NCI-H2029 (cell line): Measurements from ENCODE around the gene TSACC.
"Not testable (repeated sequence)": the region's sequence is repeated elsewhere in the genome, so short reads cannot be mapped to it uniquely, and the experiment has no call there.

Source experiments
- DNase-seq: peaks from one replicate; lab custom pipeline; 2025; lab: John Stamatoyannopoulos, UW

The TSACC gene

DNA sequence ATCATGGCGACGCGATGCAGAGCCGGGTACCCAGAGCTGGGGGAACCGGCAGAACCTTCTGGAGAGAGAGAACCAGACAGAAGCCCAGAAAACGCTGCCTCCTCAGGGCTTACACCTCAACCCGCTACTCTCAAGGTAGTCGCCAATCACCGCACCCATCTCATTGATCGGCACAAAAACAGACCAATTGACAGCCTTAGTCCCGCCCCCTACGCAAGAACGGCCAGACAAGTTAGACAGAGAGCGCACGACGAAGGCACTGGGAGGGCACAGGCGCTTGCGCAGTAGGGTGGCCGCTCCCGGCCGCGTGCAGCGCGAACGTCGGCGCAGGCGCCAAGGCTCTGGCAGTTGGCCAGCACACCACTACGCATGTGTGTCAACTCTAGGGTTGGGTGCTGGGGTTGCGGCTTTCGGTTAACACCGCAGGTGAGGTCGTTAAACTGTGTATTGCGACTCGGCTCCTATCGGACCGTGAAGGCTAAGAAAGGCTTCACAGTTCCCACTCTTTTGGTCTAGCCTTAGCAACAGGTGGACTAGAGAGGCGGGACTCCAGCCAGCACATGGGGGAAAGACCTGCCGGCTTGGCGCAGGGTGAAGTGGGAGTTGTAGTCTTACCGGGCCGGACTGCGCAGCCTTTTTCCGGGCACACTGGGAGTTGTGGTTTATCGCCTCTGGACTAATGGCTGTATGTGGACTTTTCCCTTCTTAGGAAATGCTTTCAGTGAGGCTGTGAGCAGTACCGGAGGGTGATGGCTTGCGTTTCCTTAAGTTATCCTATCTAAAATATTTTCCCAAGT, at the start of gene TSACC, which contains the start of gene CCT3:
Gene TSACC (plus strand): TSS at position 347 of the 797 bp plus-strand sequence. CDS start 1,232 bp downstream, outside the sequence.
Gene CCT3 (minus strand): TSS at position 113 of the 797 bp plus-strand sequence. CDS start 108 bp downstream, at position 5.
- DNase-seq, result peak; percentile 98

DNA sequence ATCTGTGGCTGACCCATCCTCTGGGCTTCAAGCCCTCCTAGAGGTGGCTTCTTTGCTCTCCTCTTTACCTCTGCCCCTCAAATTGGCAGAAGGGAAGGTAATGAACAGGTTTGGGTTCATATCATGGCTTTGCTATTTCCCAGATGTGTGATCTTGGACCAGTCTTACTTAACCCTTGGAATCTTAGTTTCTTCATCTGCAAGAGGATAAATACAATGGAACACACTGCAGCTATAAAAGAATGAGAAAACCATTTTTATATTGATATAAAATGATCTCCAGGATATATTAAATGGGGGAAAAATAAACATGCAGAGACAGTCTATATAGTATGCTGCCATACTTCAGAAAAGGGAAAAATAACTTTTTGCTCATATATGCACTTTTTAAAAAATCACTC, 48.5 kb upstream of the TSACC start:
- DNase-seq, result no peak

DNA sequence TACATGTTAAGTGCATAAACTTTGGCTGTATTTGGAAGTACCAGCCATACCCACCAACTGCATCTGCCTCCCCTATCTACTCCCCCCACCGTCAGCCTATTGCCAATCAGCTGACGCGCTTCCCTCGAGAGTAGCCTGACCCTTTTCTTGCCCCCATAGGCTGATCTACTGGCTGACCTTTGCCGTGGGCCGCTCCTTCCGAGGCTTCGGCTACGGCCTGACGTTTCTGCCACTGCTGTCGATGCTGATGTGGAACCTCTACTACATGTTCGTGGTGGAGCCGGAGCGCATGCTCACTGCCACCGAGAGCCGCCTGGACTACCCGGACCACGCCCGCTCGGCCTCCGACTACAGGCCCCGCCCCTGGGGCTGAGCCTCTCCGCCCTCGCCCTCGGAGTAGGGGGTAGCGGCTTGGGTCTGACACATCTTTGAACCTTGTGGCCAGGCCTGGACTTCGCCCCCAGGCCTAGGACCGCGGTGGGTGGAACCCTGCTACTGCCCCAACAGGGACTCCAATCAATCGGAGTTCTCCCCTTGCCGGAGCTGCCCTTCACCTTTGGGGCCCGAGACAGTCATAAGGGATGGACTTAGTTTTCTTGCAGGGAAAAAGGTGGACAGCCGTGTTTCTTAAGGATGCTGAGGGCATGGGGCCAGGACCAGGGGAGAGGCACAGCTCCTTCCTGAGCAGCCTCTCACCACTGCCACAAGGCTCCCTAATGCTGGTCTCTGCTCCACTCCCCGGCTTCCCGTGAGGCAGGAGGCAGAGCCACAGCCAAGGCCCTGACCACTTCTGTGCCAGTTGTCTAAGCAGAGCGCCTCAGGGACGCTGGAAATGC, 46.9 kb upstream of the TSACC start:
- DNase-seq, result peak; percentile 18

DNA sequence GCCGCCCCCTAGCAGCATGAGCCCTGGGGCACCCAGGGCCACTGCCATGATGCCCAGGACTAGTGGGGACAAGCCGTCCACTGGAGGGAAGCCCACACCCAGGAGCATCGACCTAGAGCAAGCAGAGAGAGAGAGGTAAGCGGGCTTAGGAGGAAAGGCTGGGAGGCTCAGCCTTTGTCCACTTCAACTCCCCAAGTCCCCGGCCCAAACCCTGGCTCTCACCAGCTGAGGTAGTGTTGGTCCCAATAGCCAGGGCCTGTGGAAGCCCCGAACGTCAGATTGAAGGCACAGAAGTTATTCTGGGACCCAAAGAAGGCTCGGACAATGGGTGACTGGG, 45.3 kb upstream of the TSACC start:
- no peak for DNase-seq

DNA sequence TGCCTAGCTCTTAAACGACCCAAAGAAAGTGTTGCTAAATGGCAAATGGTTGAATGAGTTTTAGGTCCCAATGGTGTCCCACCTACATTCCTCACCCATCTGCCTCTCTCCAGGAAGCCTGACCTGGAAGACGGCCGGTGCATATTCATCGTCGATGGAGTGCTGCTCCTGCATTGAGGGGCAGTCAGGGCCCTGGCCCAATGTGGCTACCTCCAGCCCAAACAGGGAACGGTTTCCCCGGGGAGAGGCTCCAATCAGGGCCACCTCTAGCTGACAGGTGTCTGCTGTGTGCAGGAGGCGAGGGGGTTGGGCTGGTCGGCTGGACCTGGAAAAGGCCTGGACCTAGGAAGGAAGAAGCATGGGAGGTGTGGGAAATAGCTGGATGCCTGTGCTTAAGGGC, 44.4 kb upstream of the TSACC start:
- DNase-seq, result no peak

DNA sequence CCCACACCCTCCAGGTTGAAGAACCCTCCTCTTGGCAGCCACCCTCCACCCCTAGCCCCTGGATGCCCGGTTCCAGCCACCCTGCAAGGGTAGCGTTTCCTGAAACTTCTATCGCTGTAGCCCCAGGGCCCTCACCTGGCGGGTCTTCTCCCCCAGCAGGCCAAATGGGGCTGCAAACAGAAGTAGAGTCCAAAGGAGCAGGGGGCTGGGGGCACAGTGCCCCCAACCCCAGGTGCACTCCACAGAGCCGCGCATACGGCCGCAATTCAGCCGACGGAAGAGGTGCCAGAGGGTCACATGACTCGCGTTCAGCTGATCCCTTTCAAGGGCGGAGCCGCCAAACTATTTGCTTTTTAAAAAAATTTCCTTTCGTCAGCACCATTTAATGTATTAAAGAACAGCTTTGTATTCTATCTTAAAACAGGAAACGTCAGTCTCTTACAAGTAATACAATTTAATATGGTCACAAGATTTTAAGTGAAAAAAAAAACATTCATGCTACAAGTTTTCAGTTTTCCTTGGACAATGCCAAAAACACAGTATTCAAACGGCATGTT, 42.9 kb upstream of the TSACC start, which contains the start of gene GLMP:
Gene GLMP (minus strand): TSS at position 289 of the 557 bp plus-strand sequence. CDS start 34 bp downstream, at position 255.
- peak; percentile 32 for DNase-seq

DNA sequence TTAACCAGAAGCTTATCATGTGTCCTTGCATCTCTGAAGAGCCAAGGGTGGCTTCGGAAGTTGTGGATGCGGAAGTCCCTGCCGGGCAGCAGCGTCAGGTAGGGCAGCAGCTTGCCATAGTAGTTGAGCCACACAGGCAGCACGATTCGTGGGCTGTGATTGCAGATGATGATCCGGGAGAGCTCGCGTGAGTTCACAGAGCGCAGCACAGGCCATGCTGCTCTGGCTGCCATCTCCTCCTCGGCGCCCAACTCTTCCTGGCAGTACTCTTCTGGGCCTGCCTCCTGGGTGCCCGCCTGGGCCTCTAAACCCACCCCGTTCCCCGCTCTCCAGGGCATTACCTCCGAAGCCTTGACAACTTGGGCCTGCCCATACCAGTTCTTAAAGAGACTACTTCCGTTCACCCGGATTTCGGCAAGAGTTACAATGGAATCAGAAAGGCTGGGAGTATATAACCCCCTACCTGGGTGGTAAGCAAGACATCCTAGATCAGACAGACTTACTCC, 39.4 kb upstream of the TSACC start, which contains the start of gene VHLL:
Gene VHLL (minus strand): TSS at position 456 of the 506 bp plus-strand sequence. CDS start 118 bp downstream, at position 338.
- no peak for DNase-seq

DNA sequence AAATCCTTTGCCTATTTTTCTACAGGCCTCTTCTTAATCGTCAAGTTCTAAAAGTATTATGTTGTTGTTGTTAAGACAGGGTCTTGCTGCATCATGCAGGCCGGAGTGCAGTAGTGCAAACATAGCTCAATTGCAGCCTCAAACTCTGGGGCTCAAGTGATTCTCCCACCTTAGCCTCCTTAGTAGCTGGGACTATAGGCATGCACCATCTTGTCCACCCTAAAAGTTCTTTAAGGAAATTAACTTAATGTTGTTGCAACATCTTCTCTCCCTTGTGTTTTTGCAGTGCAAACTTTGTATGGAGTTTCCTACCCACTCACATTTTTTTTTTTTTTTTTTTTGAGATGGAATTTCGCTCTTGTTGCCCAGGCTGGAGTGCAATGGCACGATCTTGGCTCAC, 35.1 kb upstream of the TSACC start:
- no peak for DNase-seq

DNA sequence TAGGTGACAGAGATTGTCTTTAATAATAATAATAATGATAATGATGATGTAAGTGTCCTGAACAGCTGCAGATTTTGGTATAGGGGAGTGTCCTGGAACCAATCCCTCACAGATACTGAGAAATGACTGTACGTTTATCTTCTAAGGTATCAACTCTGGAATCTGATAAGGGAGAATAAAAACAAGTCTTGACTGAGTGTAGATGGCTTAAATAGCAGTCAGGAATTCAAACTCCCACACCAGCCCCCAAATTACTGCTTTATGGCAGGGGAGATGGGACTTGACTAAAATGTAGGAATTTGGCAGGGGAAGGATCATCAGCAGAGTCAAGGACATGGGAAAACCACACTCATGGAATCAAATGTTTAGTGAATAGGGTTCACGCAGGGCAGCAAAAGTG, 33.1 kb upstream of the TSACC start:
- DNase-seq, result no peak

DNA sequence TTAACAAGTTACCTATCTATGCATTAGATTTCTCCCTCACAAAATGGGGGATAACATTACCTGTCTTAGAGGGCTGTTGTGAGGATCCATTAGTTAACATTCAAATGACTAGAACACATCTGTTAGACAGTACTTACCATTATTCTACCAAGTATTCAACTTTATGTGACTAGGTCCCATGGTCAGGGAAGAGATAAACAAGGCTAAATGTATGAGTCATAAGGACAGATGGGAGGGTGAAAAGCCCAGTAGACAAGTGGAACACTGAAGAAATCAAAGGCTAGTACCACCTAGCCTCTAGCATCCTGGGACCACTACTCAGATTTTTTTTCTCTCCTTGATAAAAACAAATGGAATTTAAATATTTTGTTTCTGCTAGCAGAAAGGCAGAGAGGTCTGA, 30.2 kb upstream of the TSACC start:
- no peak for DNase-seq

DNA sequence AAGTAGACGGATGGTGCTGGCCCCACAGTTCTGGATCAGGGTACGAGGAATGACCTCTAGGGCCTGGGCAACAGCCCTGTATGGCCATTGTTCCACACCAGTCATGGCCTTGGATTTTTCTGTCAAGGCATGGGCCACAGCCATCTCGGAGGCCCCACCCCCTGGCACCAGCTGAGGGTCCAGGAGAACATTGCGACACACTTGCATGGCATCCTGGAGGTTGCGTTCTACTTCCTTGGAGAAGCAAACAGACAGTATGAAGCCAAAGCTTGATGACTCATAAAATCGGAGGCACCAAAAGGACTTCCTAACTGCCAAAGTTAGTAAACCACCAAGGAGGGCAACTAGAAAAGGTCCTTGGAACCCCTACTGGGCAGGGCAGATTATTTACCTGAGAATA, 27.4 kb upstream of the TSACC start:
- DNase-seq, result no peak

DNA sequence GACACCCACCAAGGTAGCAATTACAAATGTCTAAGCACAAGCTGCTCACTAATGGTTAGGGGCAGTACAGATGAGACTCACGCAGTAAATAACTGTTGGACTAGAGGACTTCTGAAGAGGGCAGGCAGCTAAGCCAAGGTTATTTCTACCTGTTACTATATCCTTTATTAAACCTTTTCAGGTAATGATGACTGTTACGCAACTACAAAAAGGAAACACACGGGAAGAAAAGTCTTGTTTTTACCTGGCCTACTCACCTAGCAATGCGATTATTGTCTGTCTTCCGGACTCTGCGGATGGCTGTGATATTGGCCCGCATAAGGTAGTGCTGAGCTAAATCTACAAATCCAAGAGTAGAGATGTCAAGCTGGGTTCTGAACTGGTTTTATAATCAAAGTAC, 21.4 kb upstream of the TSACC start:
- no peak for DNase-seq

DNA sequence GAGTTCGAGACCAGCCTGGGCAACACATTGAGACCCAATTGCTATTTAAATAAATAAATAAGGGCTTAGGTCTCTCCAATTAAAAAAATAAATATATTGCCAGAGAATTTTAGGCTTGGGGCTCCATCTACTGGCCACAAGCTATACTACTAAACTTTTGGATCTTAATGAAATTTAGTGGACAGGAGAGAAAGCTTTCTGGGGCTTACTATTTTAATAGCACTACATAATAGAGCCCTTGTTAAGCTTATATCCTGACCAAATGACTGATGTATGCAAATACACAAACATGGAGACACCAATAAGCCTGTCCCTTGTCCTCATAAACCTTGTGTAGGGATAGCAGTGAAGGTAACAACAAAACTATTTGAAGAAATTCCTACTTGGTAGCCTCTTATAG, 18.7 kb upstream of the TSACC start:
- DNase-seq, result no peak

DNA sequence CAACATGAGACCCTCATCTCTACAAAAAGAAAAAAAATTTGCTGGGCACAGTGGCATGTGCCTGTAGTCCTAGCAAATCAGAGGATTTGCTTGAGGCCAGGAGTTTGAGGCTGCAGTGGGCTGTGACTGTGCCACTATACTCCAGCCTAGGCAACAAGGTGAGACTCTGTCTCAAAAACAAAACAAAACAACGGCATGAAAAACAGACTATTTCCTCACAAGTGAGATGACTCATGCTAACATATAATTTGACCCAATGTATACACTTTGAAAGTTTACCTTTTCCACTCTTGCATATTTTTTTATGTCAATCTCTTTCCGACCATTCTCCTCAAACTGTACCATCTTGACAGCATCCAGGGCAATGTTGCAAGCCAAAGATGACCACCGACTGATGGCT, 17.8 kb upstream of the TSACC start:
- no peak for DNase-seq

DNA sequence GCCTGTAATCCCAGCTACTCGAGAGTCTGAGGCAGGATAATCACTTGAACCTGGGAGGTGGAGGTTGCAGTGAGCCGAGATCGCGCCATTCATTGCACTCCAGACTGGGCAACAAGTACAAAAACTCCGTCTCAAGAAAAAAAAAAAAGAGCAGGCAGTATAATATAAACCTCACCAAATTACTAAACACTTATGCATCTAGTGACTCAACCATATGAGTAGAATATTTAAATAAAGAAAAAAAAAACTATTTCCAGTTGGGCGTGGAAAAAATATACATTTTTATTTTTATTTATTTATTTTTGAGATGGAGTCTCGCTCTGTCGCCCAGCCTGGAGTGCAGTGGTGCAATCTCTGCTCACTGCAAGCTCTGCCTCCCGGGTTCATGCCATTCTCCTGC, 15.1 kb upstream of the TSACC start:
- DNase-seq, result not testable (repeated sequence)

DNA sequence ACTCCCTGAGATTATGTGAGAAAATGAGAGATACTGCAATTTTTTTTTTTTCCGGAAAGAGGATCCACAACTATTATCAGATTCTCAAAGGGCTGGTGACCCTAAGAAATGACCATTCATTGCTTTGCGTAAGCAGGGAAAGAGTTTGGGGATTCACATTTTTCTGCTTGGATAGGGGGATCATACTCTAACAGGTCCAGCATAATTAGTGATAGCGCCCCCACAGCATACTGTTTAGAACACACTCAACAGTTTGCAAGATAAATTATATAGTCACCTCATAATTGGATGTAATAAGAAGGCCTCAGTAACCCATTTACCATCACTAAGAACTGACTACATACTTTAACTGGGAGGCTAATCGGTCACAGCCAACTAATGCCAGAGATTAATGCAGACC, 2.1 kb upstream of the TSACC start:
- DNase-seq, result no peak

DNA sequence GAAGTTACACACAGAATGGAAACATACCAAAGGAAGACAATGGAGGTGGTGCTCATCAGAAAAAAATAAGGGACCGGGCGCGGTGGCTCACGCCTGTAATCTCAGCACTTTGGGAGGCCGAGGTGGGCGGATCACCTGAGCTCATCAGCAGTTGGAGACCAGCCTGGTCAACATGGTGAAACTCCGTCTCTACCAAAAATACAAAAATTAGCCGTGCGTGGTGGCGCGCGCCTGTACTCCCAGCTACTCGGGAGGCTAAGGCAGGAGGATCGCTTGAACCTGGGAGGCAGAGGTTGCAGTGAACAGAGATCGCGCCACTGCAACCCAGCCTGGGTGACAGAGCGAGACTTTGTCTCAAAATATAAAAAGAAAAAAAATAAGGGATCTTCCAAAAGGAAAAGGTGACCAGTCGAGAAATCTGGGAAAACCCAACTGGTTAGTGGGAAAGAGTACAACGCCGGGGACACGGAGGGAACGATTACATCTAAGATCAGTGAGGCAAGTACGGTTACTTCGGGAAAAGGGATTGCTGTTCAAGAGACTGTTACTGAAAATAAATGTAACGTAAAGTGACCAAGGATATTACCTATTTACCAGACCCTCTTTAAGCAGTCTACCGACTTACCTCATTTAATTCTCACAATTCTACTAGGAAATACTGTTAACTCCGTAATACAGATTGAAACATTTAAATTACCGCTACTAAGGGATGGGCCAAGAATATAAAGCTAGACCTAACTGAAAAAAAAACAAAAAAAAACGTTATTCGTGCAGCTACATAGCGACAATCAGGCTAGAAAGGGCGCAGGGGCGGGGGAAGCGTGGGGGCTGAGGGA, 1.1 kb upstream of the TSACC start:
- no peak for DNase-seq

DNA sequence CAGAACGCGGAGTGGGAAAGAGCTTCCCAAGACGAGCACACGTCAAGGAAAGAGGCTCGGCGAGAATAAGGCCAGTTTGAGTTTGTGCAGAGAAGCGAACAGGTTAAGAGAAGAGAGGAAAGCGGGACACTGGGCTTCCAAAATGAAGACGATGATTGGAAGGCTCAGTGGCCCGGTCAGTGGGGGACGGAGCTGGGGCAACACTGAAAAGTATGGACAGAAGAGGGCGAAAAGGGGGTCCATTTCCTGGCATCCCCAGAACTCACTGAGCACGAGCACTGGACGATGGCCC, 492 bp upstream of the TSACC start:
- no peak for DNase-seq

DNA sequence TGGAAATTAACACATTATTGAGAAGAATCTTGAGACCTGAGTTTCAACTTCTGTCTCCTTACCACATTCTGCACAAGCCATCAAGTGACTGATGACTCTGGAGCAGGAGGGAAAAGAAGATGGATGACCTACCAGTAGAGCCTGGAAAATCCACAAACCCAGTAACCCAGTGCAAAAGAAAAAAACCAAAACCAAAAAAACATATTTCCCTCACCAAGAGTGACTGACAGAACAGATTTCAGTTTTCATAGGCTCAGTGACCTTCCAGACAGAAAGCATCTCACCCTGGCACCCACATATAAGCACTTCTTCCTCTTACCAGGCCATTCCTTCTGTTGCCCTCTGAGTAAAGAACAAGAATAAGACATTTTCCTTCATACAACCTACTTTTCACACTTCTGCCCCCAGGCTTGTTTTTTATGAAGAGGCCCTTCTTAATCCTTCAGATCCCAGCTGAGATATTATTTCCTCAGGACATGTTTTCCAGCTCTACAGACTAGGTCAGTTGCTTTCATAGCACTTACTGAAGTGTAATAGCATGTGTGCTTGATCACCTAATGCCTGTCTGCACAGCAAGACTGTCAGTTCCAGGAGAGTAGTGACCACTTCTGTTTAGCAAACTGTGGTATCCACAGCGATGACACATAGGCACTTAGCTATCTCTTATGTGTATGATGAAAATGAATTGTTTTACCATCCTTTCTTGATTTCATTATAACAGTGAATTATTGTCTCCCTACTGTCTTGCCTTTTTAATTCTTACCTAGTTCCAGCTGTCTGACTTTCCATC, 4.0 kb downstream of the TSACC start:
- no peak for DNase-seq

DNA sequence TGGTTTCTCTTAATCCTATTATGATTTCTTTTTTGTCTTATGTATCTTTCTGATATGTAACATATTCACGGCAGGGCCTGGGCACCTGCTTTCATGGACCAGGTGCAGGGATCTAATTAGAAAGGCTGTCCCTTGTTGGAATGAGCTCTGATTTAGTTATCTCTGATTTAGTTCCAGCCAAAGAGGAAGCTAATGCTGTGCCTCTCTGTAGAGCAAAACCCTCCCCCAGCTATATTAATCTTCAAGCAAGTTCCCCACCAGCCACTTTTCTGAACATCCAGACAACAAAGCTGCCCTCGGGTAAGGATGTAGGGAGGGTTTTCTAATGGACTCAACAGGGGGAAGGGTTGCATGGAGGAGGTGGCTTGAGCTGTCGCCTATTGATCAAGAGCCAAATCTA, 6.1 kb downstream of the TSACC start:
- DNase-seq, result no peak

DNA sequence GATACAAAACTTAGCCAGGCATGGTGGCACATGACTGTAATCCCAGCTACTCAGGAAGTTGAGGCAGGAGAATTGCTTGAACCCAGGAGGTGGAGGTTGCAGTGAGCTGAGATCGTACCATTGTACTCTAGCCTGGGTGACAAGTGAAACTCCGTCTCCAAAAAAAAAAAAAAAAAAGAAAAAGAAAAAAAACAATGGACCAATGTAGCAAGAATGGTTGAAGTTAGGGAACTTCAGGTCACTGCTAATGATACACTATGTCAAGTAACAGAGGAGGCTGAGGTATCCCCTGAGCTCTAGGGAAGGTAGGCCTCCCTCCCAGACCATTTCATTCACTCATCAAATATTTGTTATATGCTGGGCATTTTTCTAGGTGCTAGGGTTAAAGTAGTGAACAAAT, 7.7 kb downstream of the TSACC start:
- DNase-seq, result not testable (repeated sequence)
